ENCODE results near the gene GMDS.
"Not testable (repeated sequence)": the region's sequence is repeated elsewhere in the genome, so short reads cannot be mapped to it uniquely, and the experiment has no call there.

GMDS gene

DNA sequence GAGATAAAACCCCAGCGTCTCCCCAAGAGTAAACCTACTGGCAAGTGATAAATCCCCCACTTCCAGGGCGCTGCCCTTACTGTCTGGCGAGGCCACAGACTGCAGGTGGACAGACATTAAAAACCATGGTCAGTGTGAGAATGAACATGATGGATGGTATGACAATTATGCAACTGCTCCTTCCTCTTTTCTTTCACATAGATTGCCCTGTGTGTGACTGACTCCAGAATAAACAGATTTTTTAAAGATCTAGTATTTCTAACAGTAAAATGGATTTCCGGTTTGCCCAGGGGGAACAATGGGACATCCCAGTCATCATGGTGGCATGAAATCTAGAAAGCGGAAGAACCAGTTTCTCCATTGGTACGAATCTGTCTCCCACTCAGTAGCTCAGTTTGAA lies 482.0 kb downstream of the GMDS start:
- TF ChIP-seq ZNF274 (IDR thresholded peaks at IDR 0.05; ENCODE audit: low read depth, low read length), result no peak

DNA sequence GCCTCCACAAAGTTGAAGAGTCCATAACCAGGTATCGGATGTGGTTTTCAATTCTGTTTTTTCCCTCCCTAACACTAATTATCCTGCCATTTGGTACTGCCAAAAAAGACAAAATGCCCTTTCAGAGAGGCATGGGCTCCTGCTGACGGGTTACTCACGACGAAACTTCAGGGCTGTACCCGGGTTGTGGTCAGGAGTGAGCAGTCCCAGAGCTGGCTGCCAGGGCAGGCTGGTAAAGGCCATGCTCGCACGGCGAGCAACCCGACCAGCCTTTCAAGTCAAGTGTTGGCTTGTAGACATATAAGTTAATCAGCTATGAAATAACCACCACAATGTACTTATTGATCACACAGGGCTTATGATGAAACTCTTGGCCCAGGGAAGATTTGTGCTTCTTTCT lies 483.2 kb downstream of the GMDS start:
- no peak overlapping the region for H3K4me3 ChIP-seq (ENCODE audit: low read length)
- TF ChIP-seq ZNF274 (IDR thresholded peaks at IDR 0.05; ENCODE audit: low read depth, low read length), result no peak

More for the DNA sequence above, 482.0 kb downstream of the GMDS start:
- no peak overlapping the region for H3K4me3 ChIP-seq (ENCODE audit: low read length)

DNA sequence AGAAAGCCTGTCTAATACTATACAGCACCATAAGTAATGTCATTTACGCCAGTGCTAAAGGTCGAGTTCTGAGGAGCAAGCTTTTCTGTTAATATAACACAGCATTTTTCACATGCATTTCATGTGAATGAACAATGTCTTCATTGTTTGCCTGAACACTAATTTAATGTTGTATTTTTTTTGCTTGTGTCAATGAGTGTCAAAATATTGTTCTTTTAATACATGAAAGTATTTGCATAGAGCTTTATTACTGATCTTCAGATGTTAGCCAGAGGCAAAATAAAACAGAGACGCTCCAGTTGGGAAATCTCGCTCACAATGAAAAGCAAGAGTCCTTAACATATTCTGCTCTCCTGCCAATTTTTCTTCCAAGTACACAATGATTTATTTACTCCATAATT lies 483.9 kb downstream of the GMDS start:
- H3K4me3 ChIP-seq (ENCODE audit: low read length), result no peak overlapping the region
- no peak for TF ChIP-seq ZNF274 (IDR thresholded peaks at IDR 0.05; ENCODE audit: low read depth, low read length)

DNA sequence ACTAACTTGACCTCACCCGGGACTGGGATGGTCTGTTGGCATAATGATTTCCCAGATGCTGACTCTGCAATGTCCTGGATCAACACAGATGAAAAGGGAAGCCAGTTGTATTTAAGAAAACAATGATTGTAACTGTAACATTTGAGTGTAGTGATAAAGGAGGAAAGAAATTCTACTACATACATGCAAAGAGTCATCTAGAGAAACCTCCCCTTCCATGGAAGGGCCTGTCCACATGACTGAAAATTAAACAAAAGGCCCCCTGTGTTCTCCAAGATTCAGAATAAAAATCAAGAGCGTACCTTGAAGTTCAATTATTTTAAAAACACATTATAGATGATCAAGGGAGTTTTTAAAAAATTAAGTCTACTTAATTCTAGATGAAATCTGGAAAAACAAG lies 484.5 kb downstream of the GMDS start:
- H3K4me3 ChIP-seq (ENCODE audit: low read length), result no peak overlapping the region
- TF ChIP-seq ZNF274 (IDR thresholded peaks at IDR 0.05; ENCODE audit: low read depth, low read length), result no peak

DNA sequence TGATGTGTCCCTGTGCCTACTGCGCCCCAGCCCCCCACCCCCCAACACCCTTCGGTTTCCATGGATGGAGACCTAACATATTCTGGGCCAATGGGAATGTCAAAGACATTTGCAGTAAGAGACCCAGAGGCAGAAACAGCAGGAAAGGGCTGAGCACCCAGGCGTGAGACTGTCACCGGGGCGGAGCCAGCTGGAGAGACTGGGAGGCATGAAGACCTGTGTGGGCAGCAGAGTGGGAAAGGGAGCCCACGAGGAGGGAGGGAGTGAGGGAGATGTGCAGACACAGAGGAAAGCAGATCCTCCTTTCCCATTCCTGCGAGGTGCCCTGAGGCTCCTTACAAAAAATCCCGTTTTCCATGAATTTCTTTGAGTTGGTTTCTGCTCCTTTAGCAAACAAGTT lies 485.5 kb downstream of the GMDS start:
- no peak for TF ChIP-seq ZNF274 (IDR thresholded peaks at IDR 0.05; ENCODE audit: low read depth, low read length)
- H3K4me3 ChIP-seq (ENCODE audit: low read length), result no peak overlapping the region

DNA sequence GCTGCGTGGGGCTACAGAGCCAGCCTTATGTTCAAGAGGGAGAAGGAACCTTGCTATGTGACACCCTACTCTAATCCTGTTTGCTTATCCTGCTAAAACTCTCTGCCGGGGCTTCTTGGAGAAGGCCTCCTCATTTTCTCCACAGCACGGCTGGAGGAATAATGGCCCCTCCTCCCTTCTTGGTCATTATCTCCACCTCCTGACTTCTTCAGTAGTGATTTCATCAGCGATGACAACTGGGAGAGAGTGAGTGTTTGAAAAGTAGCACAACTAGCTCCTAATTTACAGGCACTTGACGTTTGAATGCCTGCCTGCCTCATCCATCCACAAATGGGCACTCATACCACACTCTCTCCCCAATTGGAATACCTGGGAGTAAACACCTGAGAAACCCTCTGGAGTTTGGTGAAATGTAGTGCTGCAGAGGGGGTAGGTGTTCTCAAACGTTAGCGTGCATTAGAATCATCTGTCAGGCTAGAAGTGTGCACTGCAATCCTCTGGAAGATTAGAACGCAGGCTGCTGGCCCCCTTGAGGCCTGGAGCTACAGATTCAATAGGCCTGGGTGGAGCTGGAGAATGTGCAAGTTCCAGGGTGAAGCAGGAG lies 487.2 kb downstream of the GMDS start:
- no peak overlapping the region for H3K4me3 ChIP-seq (ENCODE audit: low read length)
- TF ChIP-seq ZNF274 (IDR thresholded peaks at IDR 0.05; ENCODE audit: low read depth, low read length), result no peak

DNA sequence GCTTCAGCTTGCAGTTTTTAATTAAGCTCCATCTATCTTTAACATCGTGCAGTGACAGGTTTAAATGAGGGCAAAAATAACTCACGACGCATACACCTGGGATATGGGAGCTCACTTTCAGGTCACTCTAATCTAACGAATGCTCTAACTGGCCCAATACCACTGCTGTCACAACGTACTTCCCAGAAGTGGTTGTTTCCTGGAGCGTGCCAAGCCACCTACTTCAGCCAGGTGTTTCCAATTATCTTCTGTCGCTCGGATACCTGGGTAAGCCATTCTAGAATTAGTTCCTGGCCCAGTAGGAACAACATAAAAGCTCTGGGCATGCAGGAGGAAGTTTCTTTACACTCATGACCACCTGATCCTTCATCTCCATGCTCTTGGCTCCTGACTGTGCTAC lies 488.3 kb downstream of the GMDS start:
- TF ChIP-seq ZNF274 (IDR thresholded peaks at IDR 0.05; ENCODE audit: low read depth, low read length), result no peak
- no peak overlapping the region for H3K4me3 ChIP-seq (ENCODE audit: low read length)

DNA sequence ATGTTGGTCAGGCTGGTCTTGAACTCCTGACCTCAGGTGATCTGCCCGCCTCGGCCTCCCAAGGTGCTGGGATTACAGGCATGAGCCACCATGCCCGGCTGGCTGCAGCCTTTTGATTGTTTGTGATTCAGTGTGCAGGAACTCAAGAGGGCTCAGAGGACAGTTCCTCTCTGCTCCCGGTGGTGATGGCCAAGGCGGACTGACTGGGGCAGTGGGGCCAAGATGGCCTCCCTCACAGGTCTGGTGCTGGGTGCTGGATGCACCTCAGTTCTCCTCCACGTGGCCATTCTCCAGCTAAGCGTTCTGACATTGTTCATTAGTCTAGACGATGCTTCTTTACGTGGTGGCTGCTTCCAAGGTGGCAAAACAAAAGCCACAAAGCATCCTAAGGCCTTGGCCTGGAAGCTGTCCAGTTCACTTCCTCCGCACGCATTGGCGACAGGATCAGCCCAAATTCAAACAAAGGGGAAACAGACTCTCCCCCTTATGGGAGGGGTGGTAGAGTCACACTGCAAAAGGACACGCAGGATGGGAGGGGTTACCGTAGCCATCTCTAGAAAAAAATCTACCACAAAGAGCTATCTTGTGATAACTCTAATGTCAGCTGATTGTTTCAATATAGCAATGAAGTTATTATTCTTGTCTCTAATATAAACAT lies 488.8 kb downstream of the GMDS start:
- H3K4me3 ChIP-seq (ENCODE audit: low read length), result no peak overlapping the region
- TF ChIP-seq ZNF274 (IDR thresholded peaks at IDR 0.05; ENCODE audit: low read depth, low read length), result no peak

DNA sequence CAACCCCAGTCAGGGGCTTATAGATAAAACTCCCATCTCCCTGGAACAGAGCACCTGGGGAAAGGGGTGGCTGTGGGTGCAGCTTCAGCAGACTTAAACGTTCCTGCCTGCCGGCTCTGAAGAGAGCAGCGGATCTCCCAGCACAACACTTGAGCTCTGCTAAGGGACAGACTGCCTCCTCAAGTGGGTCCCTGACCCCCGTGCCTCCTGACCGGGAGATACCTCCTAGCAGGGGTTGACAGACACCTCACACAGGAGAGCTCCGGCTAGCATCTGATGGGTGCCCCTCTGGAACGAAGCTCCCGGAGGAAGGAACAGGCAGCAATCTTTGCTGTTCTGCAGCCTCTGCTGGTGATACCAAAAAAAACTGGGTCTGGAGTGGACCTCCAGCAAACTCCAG lies 494.3 kb downstream of the GMDS start:
- H3K4me3 ChIP-seq (ENCODE audit: low read length), result not testable (repeated sequence)

DNA sequence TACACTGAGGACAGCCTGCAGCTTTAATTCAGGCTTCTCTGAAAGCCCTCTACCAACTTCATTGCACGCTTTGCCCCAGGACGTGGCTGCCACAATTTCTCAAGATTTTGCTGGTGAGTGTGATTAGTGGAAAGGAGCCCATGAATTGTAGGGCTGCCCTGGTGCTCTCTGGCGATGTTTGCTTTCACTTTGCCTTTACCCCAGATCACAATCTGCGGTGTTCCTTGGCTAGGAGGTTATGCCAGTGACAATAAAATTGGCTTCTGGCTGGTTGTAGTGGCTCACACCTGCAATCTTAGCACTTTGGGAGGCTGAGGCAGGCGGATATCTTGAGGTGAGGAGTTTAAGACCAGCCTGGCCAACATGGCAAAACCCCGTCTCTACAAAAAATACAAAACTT lies 496.4 kb downstream of the GMDS start:
- TF ChIP-seq ZNF274 (IDR thresholded peaks at IDR 0.05; ENCODE audit: low read depth, low read length), result no peak
- H3K4me3 ChIP-seq (ENCODE audit: low read length), result no peak overlapping the region

DNA sequence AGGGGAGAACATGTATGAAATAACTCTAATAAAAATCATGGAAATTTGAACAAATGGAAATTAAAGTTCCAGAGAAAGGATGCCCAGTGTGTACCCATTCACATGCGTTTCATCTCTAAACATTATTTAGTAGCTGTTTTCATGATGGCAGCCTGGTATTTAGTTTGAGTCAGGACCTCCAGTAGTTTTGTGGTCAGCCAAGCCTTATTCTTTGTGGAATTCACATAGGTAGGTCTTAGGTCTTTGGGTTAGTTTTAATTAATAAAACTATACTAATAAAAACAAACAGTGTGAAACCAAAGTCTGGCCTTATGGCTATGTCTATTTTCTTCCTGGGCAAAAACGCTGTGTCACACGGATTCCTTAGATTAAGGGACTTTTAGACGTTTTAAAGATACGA lies 497.9 kb downstream of the GMDS start:
- no peak for TF ChIP-seq ZNF274 (IDR thresholded peaks at IDR 0.05; ENCODE audit: low read depth, low read length)
- no peak overlapping the region for H3K4me3 ChIP-seq (ENCODE audit: low read length)

DNA sequence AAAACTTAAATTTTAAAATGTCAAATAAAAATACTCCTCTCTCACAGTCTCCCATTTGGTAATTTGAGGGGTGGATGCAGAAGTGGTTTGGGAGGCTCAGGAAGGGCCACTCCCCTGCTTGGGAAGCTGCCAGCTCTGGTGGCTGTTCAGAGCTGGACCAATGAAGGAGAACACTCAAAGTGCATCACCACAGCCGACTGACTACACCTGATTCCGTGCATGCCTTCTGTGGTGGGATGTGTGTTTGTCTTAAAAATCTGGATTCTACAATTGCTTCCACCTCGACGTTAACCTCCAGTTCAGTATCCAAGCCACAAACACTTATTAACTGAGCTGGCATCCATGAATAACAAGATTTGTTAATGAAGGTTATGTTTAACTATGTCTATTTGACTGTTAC lies 498.4 kb downstream of the GMDS start:
- H3K4me3 ChIP-seq (ENCODE audit: low read length), result no peak overlapping the region
- TF ChIP-seq ZNF274 (IDR thresholded peaks at IDR 0.05; ENCODE audit: low read depth, low read length), result no peak

DNA sequence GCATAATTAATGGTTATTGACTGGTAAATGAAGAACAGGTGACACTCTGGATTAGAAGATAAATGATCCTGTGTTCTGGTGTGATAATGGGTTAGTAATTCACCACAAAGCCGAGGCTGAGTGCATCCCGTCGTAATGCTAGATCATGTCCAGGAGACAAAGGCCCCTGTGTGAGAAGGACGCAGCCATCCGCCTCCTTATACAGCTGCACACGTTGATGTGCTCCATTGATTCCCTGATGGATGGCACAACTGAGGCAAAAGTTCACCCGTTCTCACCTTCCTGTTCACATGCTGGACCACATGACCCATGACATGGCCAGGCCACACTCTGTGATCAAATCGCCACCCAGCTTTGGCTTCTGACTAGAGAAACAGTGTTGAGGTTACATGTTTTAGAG lies 499.6 kb downstream of the GMDS start:
- TF ChIP-seq ZNF274 (IDR thresholded peaks at IDR 0.05; ENCODE audit: low read depth, low read length), result no peak

DNA sequence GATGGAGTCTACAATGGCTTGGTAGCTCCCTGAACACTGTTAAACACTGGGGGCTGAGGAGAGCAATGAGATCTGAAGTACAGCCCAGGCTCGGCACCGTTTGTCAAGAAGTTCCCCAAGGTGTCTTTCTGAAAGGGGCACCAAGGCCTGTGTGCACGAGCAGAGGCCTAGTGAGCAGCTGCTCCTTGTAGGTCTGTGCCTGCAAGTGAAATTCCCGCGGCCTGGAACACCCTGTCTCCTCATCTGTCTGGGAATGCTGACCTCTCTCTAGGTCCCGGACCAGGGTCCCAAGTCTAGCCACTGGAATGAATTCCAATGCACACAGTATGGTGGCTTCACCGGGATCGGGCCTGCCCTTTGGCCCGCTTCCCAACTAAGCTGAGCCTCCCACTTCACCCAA lies 500.9 kb downstream of the GMDS start:
- no peak overlapping the region for H3K4me3 ChIP-seq (ENCODE audit: low read length)
- no peak for TF ChIP-seq ZNF274 (IDR thresholded peaks at IDR 0.05; ENCODE audit: low read depth, low read length)

More for the DNA sequence above, 499.6 kb downstream of the GMDS start:
- no peak overlapping the region for H3K4me3 ChIP-seq (ENCODE audit: low read length)

DNA sequence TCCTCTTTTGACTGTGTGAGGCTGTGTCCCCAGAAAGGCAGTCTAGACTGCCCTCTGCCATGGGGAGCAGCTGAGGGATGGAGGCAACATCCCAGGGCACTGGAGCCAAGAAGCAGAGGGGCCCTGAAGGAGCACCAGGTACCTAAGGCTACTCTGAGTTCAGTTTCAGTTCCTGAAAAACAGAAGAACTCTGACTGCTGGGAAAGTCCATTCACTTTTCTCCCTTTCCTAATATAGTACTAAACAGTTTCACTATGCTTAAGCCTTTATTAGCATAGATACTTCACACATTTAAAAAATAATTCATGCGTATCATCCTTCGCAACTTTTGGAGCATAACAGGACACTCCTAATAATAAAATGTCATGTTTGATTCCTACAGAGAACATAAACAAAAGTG lies 505.7 kb downstream of the GMDS start:
- H3K4me3 ChIP-seq (ENCODE audit: low read length), result no peak overlapping the region
- no peak for TF ChIP-seq ZNF274 (IDR thresholded peaks at IDR 0.05; ENCODE audit: low read depth, low read length)

DNA sequence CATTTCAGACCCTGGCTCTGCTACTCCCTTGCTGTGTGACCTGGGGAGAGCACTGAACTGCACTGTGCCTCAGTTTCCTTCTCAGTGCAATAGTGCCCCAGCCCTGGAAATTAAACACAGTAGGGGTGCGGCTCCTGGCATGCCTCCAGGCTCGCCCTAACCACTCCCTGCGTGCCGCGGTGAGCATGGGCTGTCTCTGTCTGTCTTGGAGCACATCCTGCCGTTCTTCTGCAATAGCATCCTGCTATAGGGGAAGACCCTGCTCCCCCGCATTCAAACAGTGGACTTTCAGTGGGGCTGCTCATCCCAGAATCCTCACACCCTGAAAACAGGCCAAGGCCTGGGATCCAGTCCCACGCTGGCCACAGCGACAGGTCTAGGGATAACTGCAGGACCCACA lies 506.2 kb downstream of the GMDS start:
- TF ChIP-seq ZNF274 (IDR thresholded peaks at IDR 0.05; ENCODE audit: low read depth, low read length), result no peak
- no peak overlapping the region for H3K4me3 ChIP-seq (ENCODE audit: low read length)

Data from GM08714 (cell line).